Hepatocyte (in vitro differentiated cells): ENCODE measurements around the gene UBE4A.

Experiments used
- CTCF ChIP-seq: fragments of 200-600 bp; sonication (generic); IDR thresholded peaks from 2 replicates; pipeline ENCODE4 v1.5.1; 2016; ENCODE audit warnings: antibody characterized with exemption, mild to moderate bottlenecking; ENCODE audit not compliant: poor library complexity
- EZH2 ChIP-seq: fragments of 200-600 bp; sonication (generic); IDR thresholded peaks from 2 replicates; pipeline ENCODE4 v1.6.1; 2016; ENCODE audit warnings: antibody characterized with exemption, mild to moderate bottlenecking, borderline replicate concordance
- EZH2phosphoT487 ChIP-seq: fragments of 200-600 bp; sonication (generic); IDR thresholded peaks from one replicate; pipeline ENCODE4 v1.6.1; 2018; ENCODE audit warnings: antibody characterized with exemption, mild to moderate bottlenecking, low read depth, moderate library complexity; ENCODE audit not compliant: unreplicated experiment, severe bottlenecking

GRCh38 chr11:118436639-118437207, 77.3 kb downstream of the UBE4A start:
- TF ChIP-seq CTCF: no peak
- TF ChIP-seq EZH2: no peak
- TF ChIP-seq EZH2phosphoT487: no peak
